Body of pancreas (tissue), 4 donors: ENCODE data around the gene GLI3.

Experiments used
- POLR2A ChIP-seq, 3 donors: fragments of 450-650 bp; IDR thresholded peaks; one replicate each; pipeline ENCODE4 v1.6.1; 2016; ENCODE audit warnings: antibody characterized with exemption in 3 of 3, mild to moderate bottlenecking in 2 of 3
- TF ChIP-seq, protein P1 (sequence below), 7 experiments: fragments of 450-650 bp in 4 of 7; fragments of 200-600 bp in 3 of 7; sonication (generic) in 3 of 7; IDR thresholded peaks; one replicate each; pipeline ENCODE4 v1.5.1; 2016 to 2019; ENCODE audit warnings: antibody characterized with exemption in 7 of 7

- TF ChIP-seq, protein P1, sequence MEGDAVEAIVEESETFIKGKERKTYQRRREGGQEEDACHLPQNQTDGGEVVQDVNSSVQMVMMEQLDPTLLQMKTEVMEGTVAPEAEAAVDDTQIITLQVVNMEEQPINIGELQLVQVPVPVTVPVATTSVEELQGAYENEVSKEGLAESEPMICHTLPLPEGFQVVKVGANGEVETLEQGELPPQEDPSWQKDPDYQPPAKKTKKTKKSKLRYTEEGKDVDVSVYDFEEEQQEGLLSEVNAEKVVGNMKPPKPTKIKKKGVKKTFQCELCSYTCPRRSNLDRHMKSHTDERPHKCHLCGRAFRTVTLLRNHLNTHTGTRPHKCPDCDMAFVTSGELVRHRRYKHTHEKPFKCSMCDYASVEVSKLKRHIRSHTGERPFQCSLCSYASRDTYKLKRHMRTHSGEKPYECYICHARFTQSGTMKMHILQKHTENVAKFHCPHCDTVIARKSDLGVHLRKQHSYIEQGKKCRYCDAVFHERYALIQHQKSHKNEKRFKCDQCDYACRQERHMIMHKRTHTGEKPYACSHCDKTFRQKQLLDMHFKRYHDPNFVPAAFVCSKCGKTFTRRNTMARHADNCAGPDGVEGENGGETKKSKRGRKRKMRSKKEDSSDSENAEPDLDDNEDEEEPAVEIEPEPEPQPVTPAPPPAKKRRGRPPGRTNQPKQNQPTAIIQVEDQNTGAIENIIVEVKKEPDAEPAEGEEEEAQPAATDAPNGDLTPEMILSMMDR (IDR thresholded peaks at IDR 0.05) = no peak
- TF ChIP-seq POLR2A (IDR thresholded peaks at IDR 0.05) = no peak
These were observed 315.5 kb downstream of the GLI3 start for GRCh38 chr7:41921453-41921981.
